Activated T-cell treated with anti-CD3 and anti-CD28 coated beads, Interleukin-2, amount 50 U/mL, for 48 hours (primary cell): ENCODE measurements around the gene DMRT1.

Source experiments
- DNase-seq, 2 experiments: peaks; one replicate each; pipeline ENCODE4 v3.0.0-alpha.2; 2020

The DMRT1 gene

DNA sequence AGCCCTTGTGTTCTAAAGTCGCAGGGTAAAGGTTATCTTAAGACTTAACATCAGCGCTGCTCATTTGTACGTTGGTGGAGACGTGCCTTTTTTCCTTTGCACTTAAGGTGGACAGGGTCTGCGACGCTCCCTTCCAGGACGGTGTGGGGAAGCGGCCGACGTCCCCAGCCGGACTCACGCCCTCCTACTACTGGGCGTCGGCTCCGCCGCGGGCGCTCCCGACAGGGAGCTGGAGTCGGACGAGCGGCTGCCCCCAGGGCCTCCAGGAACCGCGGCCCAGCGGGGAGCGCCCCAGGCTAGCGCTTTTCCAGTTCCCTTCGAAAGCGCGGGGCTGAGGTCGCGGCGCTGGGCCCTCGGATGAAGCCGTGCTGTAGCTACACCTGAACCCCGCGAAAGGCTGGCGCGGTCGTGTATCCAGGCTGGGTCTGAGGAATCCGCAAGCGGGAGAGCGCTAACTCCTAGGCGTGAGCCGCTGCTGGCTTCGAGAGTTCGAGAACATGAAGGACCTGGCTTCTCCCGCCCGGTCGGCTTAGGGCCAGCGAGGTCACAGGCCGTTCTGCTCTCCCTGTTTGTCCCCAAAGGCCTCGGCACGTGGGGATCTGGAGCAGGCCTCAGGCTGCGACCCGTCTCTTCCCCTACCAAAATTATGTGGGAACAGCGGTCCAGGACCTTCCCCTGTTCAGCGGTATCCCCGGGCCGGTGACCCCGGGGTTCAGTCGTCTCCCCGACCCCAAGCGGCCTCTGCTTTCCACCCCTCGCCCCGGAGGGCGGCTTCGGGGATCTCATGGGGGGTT lies 131.2 kb downstream of the DMRT1 start:
- peak; percentile 26 to 32 for DNase-seq

DNA sequence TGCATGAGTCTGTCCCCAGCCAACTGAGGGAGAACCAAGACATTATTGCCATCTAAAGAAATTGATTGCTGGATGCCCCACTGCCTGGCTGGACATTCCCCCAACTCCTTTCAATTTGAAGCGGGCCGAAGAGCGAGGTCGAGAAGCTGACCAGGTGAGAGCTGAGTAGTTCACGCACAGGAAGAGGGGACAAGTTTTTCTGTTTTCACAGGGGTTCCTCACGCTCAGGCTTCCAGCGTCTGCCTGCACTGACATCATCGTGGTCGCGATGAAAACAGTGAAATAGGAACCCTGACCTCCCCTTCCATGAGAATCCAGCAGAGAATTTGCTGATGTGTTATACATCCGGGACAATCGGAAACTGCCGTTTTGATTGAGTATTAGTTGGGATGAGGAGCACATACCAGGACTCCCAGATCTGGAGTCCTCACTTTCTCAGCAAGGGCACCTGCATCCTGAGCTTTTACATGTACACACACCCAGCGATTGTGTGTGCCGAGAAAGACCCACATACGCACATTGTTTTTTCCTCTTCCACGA lies 131.9 kb downstream of the DMRT1 start:
- DNase-seq: peak; percentile 20 to 23

DNA sequence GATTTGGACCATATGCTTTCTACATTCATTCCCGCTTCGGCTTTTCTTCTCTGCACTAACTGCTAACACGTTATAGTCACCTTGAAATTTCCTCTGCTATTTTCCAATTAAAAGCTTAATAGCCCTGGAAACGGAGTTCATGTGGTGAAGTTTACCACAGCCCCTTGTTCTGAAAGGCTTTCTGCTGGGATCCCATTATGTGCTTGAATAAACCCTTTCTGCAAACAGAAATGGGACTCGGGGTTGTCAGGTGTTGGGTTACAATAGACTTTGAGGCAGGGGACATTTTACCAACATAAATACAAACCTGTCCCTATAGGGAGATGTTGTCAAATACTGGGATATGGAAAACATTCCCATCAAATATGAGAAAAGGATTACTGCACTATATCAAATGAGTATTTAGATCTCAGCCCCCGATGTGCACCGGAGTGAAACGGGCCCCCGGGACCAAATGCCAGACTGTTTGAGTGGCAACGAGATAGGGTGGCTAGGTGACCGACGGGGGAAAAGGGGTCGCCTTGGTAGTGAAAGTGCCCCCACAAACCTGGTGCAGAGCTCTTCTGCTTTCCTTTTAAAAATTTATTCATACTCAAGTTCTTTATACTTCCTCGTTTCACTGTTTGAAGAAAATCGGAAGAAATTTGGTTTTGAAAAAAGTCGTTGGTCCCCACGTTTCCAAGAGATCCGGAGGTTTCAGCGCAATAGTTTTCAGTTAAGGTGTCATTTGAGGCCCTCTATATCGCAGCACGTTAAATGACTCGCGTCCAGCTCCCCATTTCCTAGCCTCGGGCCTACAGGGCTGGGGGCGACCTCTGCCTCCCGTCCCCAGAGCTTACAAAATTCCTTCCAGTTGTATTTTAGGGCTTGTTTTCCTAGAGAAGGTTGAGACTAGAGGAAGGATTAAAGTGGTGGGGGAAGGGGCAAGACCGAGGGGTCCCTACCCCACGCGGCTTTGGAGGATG lies 132.8 kb downstream of the DMRT1 start:
- DNase-seq: peak in 1 of 2 experiments; percentile 24

DNA sequence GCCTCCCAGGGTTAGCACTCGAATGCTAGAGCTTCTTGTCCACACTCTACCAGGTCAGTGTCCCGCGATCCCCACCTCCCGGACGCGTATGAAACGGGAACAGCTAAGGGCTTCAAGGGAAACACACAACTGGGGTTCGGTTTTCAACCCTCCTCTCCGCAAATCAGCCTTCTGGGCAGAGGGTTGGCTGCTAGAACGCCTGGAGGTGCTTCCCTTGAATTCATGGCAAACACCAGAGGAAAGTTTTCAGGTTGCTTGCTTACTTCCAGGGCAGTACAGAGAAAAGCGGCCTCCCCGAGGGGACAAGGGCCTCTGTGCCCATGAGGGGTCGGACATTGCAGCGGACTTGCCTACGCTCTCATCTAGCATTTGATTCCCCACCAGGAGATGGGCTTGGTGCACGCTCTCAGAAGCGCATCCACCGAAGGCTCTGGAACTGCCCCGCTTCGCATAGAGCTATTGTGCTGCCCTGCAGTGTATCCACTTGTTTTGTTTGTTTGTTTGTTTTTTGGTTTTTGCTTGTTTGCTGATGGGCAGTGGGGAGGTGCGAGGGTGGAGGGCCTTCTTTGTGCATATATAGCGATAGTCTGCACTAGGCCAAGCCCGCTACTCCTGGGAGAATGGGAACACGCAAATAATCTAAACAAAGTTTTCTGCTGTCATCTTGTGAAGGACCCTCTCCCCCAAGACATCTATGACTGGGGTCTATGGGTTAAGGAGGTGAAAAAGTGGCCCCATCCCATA lies 133.7 kb downstream of the DMRT1 start:
- DNase-seq: peak; percentile 26 to 28

DNA sequence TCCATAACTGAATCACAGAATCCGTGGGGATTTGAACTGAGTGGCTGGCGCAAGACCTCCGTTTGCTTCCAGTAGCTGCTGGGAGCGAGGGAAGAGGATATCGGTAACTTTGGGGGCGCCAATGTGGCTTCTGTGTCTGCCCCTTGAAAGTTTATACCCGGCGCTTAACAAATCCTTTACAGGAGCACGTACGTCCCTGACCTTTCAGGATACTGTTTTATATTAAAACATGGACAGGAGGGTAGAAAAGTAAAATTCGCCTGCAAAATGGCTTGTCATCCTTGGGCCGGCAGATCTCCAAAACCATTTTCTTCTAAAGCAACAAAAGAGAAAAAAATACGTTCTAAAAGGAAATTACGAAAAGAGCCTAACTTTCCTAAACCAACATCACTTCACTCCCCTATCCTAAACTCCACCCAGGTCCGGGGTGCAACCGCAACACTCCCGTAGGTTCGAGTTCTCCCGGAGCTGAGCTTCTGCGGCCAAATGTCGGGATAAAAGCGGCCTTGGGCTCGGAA lies 134.3 kb downstream of the DMRT1 start:
- DNase-seq: no peak

DNA sequence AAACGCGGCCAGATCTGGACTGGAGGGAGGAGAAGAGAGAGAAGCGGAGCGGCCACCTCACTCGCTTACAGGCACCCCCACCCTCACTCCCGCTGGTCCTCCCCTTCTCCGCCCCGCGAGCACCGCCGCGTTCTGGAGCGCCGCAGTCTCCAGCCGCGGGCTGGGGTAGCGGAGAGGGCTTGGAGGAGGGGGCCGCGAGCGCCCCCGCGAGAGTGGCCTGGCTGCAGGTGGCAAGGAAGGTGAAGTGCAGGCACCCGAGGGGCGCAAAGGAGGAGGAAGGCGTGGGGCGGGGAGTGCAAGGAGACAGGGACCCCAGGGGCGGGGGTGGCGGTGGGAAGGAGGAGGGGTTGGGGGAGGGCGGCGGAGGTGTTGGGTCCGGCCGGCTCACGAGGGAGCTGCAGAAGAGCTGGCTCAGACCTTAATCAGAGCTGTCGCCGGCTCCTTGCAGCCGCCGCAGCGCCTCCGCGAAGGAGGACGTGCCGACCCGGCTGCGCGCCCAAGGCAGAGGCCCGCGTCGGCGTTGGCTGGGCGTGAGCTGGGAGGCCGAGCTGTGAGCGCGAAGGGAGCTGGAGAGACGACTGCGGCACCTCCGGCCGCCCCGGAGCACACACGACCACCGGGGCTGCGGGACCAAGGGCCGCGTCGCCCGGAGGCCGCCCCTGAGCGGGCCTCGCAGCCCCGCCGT lies 134.9 kb downstream of the DMRT1 start, which contains the start of gene DMRT3:
DMRT3 (plus strand) TSS at position 398 of the 685 bp plus-strand sequence. CDS start 347 bp downstream, outside the sequence.
- peak in 1 of 2 experiments; percentile 41 for DNase-seq

DNA sequence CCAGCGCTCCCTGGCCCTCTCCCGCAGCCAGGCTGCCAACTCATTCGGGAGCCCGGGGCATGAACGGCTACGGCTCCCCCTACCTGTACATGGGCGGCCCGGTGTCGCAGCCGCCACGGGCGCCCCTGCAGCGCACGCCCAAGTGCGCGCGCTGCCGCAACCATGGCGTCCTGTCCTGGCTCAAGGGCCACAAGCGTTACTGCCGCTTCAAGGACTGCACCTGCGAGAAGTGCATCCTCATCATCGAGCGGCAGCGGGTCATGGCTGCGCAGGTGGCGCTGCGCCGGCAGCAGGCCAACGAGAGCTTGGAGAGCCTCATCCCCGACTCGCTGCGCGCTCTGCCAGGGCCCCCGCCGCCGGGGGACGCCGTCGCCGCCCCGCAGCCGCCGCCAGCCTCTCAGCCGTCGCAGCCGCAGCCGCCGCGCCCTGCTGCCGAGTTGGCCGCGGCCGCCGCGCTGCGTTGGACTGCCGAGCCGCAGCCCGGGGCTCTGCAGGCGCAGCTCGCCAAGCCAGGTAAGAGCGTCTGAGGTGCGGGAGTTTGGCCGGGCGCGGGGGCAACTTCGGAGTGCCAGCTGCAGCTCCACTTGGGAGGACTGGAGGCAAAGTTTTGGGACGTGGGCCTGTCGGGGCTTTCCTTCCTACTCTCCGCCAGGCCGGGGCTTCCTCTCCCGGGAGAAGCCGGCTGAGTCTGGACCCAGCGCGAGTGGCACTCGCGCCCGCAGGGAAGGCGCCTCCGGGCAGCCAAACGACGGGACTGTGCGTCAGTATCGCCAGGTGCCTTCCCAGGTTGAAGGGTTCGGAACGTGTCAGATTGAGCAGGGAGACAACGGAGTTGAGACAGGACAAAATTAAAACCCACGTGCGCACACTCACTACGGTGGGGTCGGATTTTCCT lies 135.7 kb downstream of the DMRT1 start:
- DNase-seq: peak; percentile 31 to 38

DNA sequence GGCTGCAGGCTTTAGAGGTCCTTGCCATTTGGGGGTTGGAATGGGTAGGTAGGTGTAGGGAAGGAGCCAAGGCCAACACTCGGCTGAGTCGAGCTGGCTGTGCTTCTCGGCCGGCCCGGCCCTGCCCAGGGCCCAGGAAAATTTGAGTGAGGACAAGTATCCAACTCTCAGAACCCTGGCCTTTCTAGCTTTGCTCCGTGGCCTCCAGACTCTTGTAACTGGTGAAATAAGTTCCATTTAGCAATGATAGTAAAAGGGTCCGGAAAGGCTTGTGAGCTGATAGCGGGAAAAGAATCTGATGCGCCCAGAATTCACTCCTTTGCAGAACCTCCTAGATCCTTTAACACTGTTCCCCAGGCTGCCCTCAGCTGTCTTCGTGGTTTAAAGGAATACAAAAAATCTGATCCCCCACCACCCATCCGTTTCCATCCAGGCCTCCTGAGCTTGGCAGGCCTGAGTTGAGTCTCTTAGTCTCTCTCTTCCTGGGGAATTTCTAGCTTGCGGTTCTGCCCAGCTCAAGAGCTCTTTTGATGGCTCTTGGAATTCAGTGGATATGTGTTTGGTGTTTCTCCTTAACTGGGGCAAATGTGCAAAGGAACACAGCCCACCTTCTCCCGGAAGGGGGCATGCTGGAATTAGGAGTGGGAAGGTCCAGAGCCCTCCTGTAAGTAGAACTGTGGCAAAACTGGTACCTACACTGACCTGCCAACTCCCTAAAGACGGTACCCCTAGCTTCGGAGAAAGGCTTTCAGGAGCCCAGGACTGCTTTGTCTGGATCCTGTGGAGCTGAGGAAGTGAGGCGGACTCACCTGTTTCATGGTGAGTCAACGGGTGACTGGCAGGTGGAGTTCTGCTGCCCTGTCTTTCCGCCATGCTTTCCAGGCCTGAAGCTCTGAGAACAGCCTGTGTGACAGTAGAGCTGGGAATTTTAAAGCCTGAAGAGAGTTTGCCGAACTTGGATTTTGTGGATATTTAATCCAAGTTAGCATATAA lies 136.6 kb downstream of the DMRT1 start:
- DNase-seq: no peak

DNA sequence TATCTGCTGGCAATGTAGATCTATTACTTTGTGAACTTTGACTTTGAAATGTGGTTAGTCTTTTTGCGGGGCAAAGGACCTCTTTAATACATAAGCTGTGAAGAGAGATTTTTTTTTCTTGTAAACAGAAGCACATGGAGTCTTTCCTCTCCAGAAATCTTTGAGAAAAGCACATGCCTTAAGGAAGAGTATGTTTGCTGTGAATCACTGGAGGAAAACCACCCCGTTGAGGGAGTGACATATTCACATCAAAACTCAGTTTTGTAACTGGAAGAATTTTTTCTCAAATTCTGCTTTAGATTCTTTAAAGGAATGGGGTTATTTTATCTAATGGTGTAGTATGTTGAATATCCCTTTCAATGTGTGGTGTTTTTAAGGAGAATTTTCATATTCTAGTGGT lies 138.5 kb downstream of the DMRT1 start:
- DNase-seq: no peak

DNA sequence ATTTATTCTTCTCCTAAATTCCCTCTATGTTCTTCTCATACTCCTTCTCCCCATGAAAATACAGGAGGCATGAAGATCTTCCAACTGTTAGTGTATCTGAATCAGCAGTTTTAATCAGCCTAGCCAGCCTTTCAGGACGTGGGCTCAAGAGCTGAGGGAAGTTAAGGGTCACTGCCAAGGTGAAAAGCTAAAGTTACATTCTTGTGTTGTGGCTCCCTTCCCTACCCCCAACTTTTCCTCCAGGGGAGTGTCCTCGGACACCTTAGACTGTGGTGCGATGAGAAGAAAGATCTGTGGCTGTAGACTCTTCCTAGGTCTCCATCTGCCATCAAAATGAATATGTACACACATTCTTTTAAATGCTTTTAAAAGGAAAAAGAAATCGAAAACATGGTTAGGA lies 139.1 kb downstream of the DMRT1 start:
- DNase-seq: no peak

DNA sequence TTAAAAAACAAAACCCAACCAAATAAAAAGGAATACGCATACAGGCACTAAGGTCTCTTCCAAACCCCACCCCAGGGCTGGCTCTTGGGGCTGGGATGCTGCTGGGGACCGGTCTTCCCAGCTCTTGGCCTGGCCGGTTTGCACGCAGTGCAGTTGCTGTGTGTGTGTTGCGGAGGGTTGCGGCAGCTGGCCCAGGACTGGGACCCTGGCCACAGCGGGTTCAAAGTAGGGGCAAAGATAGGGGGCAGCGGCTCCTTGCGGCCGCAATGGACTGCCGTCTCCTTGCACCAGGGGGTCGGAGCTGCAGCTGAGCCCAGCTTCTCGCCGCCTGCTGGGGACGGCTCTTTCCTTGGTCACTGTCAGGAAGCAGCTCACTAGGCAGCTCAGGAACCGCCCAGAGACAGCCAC lies 140.0 kb downstream of the DMRT1 start:
- DNase-seq: no peak

DNA sequence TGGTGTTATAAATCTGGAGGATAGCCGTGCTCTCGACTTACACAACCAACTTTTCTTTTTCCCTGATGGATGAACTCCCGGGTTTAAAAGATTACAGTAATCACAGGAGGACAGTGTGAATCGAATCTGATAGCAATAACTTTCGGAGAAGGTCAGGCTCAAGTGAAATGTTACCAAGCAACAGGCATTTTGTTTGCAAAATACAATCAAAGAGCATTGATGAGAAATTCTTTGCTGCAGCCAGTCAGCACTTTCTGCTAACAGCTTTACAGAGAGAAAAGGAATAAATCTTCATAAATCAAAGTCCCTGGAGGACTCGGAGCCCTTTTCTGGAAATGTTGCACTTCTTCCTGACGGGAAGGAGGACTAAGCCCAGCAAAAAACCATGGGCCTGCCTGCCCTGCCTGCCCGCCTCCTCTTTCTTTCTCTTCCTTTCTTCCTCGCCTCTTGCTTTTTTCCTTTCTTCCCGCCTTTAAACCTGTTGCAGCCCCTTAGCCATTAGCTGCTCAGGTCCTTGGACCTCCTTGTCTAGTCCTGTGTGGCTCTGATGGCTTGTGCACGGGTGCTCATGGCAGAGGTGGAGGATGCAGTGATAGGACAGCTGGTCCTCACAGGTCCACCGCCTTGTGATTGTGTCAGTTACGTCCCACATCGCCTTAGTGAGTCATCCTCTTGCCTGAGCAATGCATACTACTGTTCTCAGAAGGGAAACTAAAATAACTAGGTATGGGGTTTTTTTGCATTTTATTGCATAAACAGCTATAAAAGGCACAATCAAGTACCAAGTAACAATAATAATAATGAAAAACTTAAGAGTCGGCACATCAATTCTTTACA lies 141.1 kb downstream of the DMRT1 start:
- DNase-seq: no peak

DNA sequence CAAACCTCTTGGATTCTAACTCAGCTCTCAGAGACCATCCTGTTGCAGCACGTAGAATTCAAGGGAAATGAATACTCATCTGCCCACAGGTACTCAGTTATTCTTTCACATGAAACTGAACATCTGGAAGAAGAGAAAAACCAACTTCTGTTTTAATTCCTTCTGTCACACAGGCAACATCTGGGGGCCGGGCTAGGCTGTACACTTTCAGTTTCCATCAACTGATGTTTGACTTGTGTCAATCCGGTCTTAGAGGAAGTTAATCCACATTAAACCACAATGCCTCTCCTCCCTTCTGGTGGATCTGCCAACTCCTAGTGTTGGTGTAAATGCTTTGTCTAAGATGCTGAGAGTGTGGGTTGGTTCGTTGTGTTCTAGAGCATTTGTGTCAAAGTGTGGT lies 152.5 kb downstream of the DMRT1 start:
- DNase-seq: no peak

DNA sequence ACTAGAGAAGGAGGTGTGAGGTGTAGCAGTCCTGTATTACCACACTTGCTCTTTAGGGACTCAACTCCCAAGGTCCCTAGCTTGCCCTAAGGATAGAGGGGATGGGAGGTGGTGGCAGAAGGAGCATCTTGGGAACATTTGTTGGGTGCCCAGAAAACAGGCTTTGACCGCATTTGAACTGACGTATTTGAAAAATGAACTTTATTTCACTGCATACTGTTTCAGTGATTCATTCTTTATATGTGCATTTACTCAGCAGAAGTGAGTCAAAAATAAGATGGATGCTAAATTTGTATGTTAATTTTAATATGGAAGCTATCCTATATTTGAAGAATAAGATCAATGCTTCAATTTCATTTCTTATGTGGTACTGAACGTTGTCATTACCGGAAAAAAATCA lies 153.7 kb downstream of the DMRT1 start:
- no peak for DNase-seq

DNA sequence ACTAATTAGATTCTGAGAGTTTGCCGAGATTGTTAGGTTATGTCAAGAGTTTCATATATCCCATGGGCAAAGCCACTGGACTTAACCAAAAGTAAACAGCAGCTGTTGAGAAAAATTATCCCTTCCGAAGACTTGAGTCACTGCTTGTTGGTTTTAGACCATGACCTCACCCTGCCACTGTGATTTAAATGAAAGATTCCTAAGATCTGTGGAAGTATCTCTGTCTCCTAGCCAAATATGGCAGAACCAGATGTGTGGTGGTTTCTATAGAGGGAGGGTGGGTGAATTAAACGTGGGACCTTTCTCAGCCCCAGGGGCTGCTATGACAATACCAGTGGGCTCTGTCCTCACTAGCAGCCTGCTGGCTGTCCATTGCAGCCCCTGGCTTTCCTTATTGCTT lies 154.3 kb downstream of the DMRT1 start:
- DNase-seq: no peak

DNA sequence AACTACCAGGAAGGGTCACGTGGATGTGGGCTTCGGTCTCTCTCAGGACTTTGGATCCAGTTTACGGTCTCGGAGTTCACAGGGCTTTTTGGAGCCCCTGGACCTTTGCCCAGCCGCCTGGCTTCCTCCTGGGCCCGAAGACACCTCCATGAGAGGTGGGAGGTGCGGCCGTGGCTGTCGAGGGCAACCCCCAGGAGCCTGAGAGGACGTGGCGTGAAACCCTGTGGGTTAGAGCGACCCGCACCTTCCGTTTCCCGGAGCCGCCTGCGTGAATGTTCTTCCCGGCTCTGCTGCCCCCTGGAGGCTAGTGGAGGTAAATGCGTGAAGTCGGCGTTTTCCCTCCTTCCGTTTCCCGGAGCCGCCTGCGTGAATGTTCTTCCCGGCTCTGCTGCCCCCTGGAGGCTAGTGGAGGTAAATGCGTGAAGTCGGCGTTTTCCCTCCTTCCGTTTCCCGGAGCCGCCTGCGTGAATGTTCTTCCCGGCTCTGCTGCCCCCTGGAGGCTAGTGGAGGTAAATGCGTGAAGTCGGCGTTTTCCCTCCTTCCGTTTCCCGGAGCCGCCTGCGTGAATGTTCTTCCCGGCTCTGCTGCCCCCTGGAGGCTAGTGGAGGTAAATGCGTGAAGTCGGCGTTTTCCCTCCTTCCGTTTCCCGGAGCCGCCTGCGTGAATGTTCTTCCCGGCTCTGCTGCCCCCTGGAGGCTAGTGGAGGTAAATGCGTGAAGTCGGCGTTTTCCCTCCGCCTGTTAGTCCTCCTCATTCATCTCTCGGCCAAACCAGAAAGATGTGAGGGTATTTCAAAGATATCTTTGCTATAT lies 157.0 kb downstream of the DMRT1 start:
- DNase-seq: peak; percentile 31 to 47

DNA sequence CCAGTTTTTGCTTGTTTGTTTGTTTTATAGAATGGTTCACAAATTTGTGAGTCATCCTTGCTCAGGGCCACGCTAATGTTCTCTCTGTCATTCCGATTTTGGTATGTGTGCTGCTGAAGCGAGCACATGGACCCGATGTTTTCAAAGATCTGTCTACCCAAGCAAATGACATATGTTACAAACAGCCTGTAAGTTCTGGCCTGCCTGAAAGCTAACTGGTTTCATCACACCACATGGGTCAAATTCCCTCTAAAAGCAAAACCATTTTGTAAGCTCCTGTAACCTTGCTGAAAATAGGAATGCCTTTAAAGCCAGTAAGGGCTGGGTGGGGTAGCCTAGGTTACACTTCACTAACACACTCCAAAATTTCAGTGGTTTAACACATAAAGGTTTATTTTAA lies 160.3 kb downstream of the DMRT1 start:
- DNase-seq: no peak

DNA sequence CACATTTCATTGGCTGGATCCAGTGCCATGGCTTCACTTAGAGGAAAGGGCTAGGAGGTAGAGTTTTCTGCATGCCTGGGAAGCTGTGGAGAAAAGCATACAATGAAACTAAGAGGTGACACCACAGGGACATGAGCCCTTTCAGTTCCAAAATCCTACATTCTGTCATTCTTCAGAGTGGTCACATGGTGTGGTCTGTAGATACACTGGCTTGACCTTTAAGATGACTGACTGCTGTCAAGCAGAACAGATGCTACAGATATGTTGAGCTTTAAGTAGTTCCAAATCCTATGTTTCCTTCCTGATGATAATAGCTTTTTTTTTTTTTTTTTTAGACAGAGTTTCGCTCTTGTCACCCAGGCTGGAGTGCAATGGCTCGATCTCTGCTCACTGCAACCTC lies 161.2 kb downstream of the DMRT1 start:
- DNase-seq: no peak
